H9 (cell line): ENCODE results near the gene ATP7B. TPM values are rescaled to one million over a fixed set of nuclear protein-coding genes. Genes with fewer than 3 reads are reported as not detected.

Experiments used
- DNase-seq: peaks from one replicate; pipeline ENCODE4 v3.0.0-alpha.2; 2017
- H2AFZ ChIP-seq: one replicate; pipeline ENCODE4 v1.6.1; 2013; ENCODE audit warnings: mild to moderate bottlenecking, low read length, control low read depth, moderate library complexity
- H2AK5ac ChIP-seq: 2 replicates; pipeline ENCODE4 v1.6.1; 2013; ENCODE audit warnings: low read length, control low read depth, mixed read lengths; ENCODE audit not compliant: insufficient read length
- H2BK120ac ChIP-seq: one replicate; pipeline ENCODE4 v1.6.1; 2013; ENCODE audit warnings: low read depth, mild to moderate bottlenecking, low read length, control low read depth, inconsistent platforms; ENCODE audit not compliant: poor library complexity, severe bottlenecking
- H2BK12ac ChIP-seq: 2 replicates; pipeline ENCODE4 v1.6.1; 2013; ENCODE audit warnings: low read length, control low read depth, mixed read lengths, low read depth; ENCODE audit not compliant: insufficient read length
- H2BK15ac ChIP-seq: 2 replicates; pipeline ENCODE4 v1.6.1; 2013; ENCODE audit warnings: low read depth, low read length, control low read depth
- H2BK20ac ChIP-seq: one replicate; pipeline ENCODE4 v1.6.1; 2013; ENCODE audit warnings: low read depth, mild to moderate bottlenecking, low read length, control low read depth, inconsistent platforms; ENCODE audit not compliant: poor library complexity, severe bottlenecking
- H2BK5ac ChIP-seq: 2 replicates; pipeline ENCODE4 v1.6.1; 2013; ENCODE audit warnings: low read length, control low read depth, mixed read lengths; ENCODE audit not compliant: insufficient read length
- H3K14ac ChIP-seq: 2 replicates; pipeline ENCODE4 v1.6.1; 2013; ENCODE audit warnings: low read length, control low read depth; ENCODE audit not compliant: insufficient read depth
- H3K18ac ChIP-seq: 2 replicates; pipeline ENCODE4 v1.6.1; 2013; ENCODE audit warnings: low read depth, mild to moderate bottlenecking, mixed read lengths, low read length, control low read depth; ENCODE audit not compliant: insufficient read length
- H3K23ac ChIP-seq: 2 replicates; pipeline ENCODE4 v1.6.1; 2013; ENCODE audit warnings: low read length, control low read depth, mixed read lengths, low read depth; ENCODE audit not compliant: insufficient read length
- H3K23me2 ChIP-seq: 2 replicates; pipeline ENCODE4 v1.6.1; 2013; ENCODE audit warnings: low read depth, mild to moderate bottlenecking, mixed read lengths, low read length, control low read depth; ENCODE audit not compliant: insufficient read length, poor library complexity, severe bottlenecking
- H3K27ac ChIP-seq: 2 replicates; pipeline ENCODE4 v1.5.1; 2013; ENCODE audit warnings: low read length, control low read depth, mixed read lengths, low read depth; ENCODE audit not compliant: insufficient read length
- H3K27me3 ChIP-seq: 2 replicates; pipeline ENCODE4 v1.6.1; 2013; ENCODE audit warnings: low read length, control low read depth, inconsistent platforms; ENCODE audit not compliant: insufficient read depth
- H3K4ac ChIP-seq: 2 replicates; pipeline ENCODE4 v1.6.1; 2013; ENCODE audit warnings: low read depth, mild to moderate bottlenecking, control low read depth, inconsistent platforms, low read length, moderate library complexity
- H3K4me1 ChIP-seq: 2 replicates; pipeline ENCODE4 v1.6.1; 2013; ENCODE audit warnings: low read length, control low read depth, inconsistent platforms; ENCODE audit not compliant: insufficient read depth
- H3K4me2 ChIP-seq: 2 replicates; pipeline ENCODE4 v1.6.1; 2013; ENCODE audit warnings: low read length, control low read depth, mixed read lengths; ENCODE audit not compliant: insufficient read length, insufficient read depth
- H3K56ac ChIP-seq: 2 replicates; pipeline ENCODE4 v1.6.1; 2013; ENCODE audit warnings: low read depth, mild to moderate bottlenecking, mixed read lengths, low read length, control low read depth; ENCODE audit not compliant: insufficient read length
- H3K79me1 ChIP-seq: 2 replicates; pipeline ENCODE4 v1.6.1; 2013; ENCODE audit warnings: low read depth, mild to moderate bottlenecking, moderate library complexity, low read length, control low read depth, inconsistent platforms; ENCODE audit not compliant: insufficient read depth, poor library complexity, severe bottlenecking
- H3K79me2 ChIP-seq: 2 replicates; pipeline ENCODE4 v1.6.1; 2013; ENCODE audit warnings: low read length, control low read depth, inconsistent platforms; ENCODE audit not compliant: insufficient read depth
- H3K9ac ChIP-seq: 2 replicates; pipeline ENCODE4 v1.6.1; 2013; ENCODE audit warnings: low read length, control low read depth, mixed read lengths; ENCODE audit not compliant: insufficient read length; ENCODE audit errors: extremely low read depth
- H3K9me3 ChIP-seq: one replicate; pipeline ENCODE4 v1.6.1; 2013; ENCODE audit warnings: low read depth, low read length, inconsistent platforms; ENCODE audit not compliant: control insufficient read depth
- H3T11ph ChIP-seq: one replicate; pipeline ENCODE4 v1.6.1; 2013; ENCODE audit warnings: mild to moderate bottlenecking, low read length, control low read depth, inconsistent platforms
- H4K20me1 ChIP-seq: one replicate; pipeline ENCODE4 v1.6.1; 2013; ENCODE audit not compliant: control insufficient read depth, insufficient read length, insufficient read depth
- H4K5ac ChIP-seq: 2 replicates; pipeline ENCODE4 v1.6.1; 2013; ENCODE audit warnings: low read depth, mild to moderate bottlenecking, mixed read lengths, low read length, control low read depth; ENCODE audit not compliant: insufficient read length
- H4K8ac ChIP-seq: replicated peaks from 2 replicates; pipeline ENCODE4 v1.6.1; 2013; ENCODE audit warnings: low read length, control low read depth, mixed read lengths, low read depth; ENCODE audit not compliant: insufficient read length
- H4K91ac ChIP-seq: 2 replicates; pipeline ENCODE4 v1.6.1; 2013; ENCODE audit warnings: low read depth, mild to moderate bottlenecking, moderate library complexity, mixed read lengths, low read length, control low read depth; ENCODE audit not compliant: insufficient read length
- H3K27ac Mint-ChIP-seq, 3 experiments: 2 replicates in 2 of 3; 3 replicates in 1 of 3; pipeline ENCODE4 v1.8.0; 2020 to 2021; ENCODE audit warnings: mixed read lengths in 3 of 3, mild to moderate bottlenecking in 1 of 3, moderate library complexity in 1 of 3
- H3K27me3 Mint-ChIP-seq: 2 replicates; pipeline ENCODE4 v1.8.0; 2021; ENCODE audit warnings: low read depth, mild to moderate bottlenecking, moderate library complexity, mixed read lengths
- H3K36me3 Mint-ChIP-seq, 3 experiments: 2 replicates in 2 of 3; 3 replicates in 1 of 3; pipeline ENCODE4 v1.8.0; 2020 to 2021; ENCODE audit warnings: low read depth in 3 of 3, mixed read lengths in 3 of 3; ENCODE audit not compliant: insufficient read depth in 1 of 3
- H3K4me1 Mint-ChIP-seq, 2 experiments: 2 replicates each; pipeline ENCODE4 v1.8.0; 2020; ENCODE audit warnings: mixed read lengths in 2 of 2
- H3K4me3 Mint-ChIP-seq, 2 experiments: 2 replicates in 1 of 2; 3 replicates in 1 of 2; pipeline ENCODE4 v1.8.0; 2020 to 2021; ENCODE audit warnings: mild to moderate bottlenecking in 2 of 2, mixed read lengths in 2 of 2, moderate library complexity in 1 of 2
- H3K9me3 Mint-ChIP-seq, 2 experiments: 2 replicates in 1 of 2; 3 replicates in 1 of 2; pipeline ENCODE4 v1.8.0; 2020; ENCODE audit warnings: mild to moderate bottlenecking in 2 of 2, mixed read lengths in 2 of 2, moderate library complexity in 1 of 2
- CTCF ChIP-seq: fragments of 200-600 bp; sonication (generic); conservative IDR thresholded peaks from 3 replicates; pipeline ENCODE4 v1.8.0; 2021; ENCODE audit warnings: antibody characterized with exemption, mild to moderate bottlenecking
- WGBS: extraction: QIAGEN DNeasy Blood & Tissue Kit; methylation state at CpG from one replicate; pipeline ENCODE4 v1.1.7; 2013; ENCODE audit warnings: missing lambda C conversion rate, low lambda C conversion rate, mixed read lengths; ENCODE audit not compliant: insufficient read length; ENCODE audit errors: extremely low coverage; 5-methylcytosine and 5-hydroxymethylcytosine counted together
- total RNA-seq: library from RNA; stranded (reverse); gene quantifications from 2 replicates; pipeline ENCODE4 v1.2.1, GENCODE V29; 2021

Gene ATP7B
- total RNA-seq, 1 experiment from 2014 or later, result 5.8 TPM

- Mint-ChIP-seq H3K9me3 (peaks cover 2 to 26% of the 10 kb centered on the region in 2 experiments; a peak in 3 of 5 replicates), H3K4me3 (no peak overlapping the region), H3K27ac (no peak overlapping the region; a peak in 1 of 7 replicates), H3K4me1 (no peaks in the 10 kb centered on the region), H3K36me3 (peaks cover 36 to 92% (median 78%) of the 10 kb centered on the region in 3 experiments), H3K27me3 (no peaks in the 10 kb centered on the region)
- peak; percentile 32 for DNase-seq
- Histone ChIP-seq H3K18ac (no peak overlapping the region), H4K5ac (no peak overlapping the region), H4K8ac (no peak overlapping the region), H3K4me1 (no peaks in the 10 kb centered on the region), H3K27me3 (no peaks in the 10 kb centered on the region), H2BK15ac (no peak overlapping the region), H3K9ac (no peak overlapping the region), H2BK5ac (no peak overlapping the region), H3K4me2 (no peak overlapping the region), H2BK120ac (no peak overlapping the region), H3K79me1 (peaks cover 2% of the 10 kb centered on the region), H3K14ac (no peak overlapping the region), H3K9me3 (no peaks in the 10 kb centered on the region), H3K23me2 (no peaks in the 10 kb centered on the region), H4K20me1 (peaks cover 4% of the 10 kb centered on the region), H3K56ac (no peak overlapping the region), H3K27ac (no peak overlapping the region), H3K4ac (no peak overlapping the region), H2BK20ac (no peak overlapping the region), H2AK5ac (no peak overlapping the region), H4K91ac (no peak overlapping the region), H3K23ac (no peak overlapping the region), H2BK12ac (no peak overlapping the region), H3K79me2 (no peaks in the 10 kb centered on the region), H2AFZ (no peak overlapping the region), H3T11ph (no peak overlapping the region)
- 0 out of 3 replicates have a peak, but pooled peaks have one; percentile 32 for TF ChIP-seq CTCF
- no CpG with 5 or more reads among the region's 3 CpGs for WGBS
Observed at GRCh38 chr13:52026246-52026626, 15.0 kb upstream of the ATP7B start.
